Measurements from ENCODE around the gene EYS.
"Not testable (repeated sequence)": the region's sequence is repeated elsewhere in the genome, so short reads cannot be mapped to it uniquely, and the experiment has no call there.

DNA sequence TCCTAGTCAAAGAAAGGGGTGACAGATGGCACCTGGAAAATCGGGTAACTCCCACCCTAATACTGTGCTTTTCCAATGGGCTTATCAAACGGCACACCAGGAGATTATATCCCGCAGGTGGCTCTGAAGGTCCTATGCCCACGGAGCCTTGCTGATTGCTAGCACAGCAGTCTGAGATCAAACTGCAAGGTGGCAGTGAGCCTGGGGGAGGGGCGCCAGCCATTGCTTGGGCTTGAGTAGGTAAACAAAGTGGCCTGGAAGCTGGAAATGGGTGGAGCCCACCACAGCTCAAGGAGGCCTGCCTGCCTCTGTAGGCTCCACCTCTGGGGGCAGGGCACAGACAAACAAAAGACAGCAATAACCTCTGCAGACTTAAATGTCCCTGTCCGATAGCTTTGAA lies 1258.9 kb downstream of the EYS start:
- TF ChIP-seq, protein P1, sequence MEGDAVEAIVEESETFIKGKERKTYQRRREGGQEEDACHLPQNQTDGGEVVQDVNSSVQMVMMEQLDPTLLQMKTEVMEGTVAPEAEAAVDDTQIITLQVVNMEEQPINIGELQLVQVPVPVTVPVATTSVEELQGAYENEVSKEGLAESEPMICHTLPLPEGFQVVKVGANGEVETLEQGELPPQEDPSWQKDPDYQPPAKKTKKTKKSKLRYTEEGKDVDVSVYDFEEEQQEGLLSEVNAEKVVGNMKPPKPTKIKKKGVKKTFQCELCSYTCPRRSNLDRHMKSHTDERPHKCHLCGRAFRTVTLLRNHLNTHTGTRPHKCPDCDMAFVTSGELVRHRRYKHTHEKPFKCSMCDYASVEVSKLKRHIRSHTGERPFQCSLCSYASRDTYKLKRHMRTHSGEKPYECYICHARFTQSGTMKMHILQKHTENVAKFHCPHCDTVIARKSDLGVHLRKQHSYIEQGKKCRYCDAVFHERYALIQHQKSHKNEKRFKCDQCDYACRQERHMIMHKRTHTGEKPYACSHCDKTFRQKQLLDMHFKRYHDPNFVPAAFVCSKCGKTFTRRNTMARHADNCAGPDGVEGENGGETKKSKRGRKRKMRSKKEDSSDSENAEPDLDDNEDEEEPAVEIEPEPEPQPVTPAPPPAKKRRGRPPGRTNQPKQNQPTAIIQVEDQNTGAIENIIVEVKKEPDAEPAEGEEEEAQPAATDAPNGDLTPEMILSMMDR (IDR thresholded peaks at IDR 0.05) = not testable (repeated sequence)
- not testable (repeated sequence) for TF ChIP-seq POLR2AphosphoS5 (IDR thresholded peaks at IDR 0.05)

Measured in gastroesophageal sphincter (tissue), 3 donors.